Measurements from ENCODE around the gene CFAP97D2.
"Not testable (repeated sequence)": the region's sequence is repeated elsewhere in the genome, so short reads cannot be mapped to it uniquely, and the experiment has no call there.

The CFAP97D2 gene

GRCh38 chr13:114198556-114198955 is 19.5 kb downstream of the CFAP97D2 start:
- peaks cover 0 to under 1% (median 0%) of the 10 kb centered on the region in 3 donors for H3K9me3 ChIP-seq
- H3K36me3 ChIP-seq: no peaks in the 10 kb centered on the region
- peaks cover 0 to 32% of the 10 kb centered on the region in 2 donors for H3K27me3 ChIP-seq
- TF ChIP-seq CTCF (IDR thresholded peaks at IDR 0.05): no peak
- DNase-seq: no peak
- intact Hi-C loops (cut with DNase I; ENCODE audit: low total_unique reads): no loop called here
- H3K4me1 ChIP-seq: no peaks in the 10 kb centered on the region
- no peak overlapping the region for H3K4me3 ChIP-seq
- no peak overlapping the region for H3K27ac ChIP-seq

- H3K4me3 ChIP-seq; H3K27ac ChIP-seq; H3K36me3 ChIP-seq; H3K9me3 ChIP-seq; DNase-seq; intact Hi-C loops (cut with DNase I; ENCODE audit: low total_unique reads); H3K4me1 ChIP-seq: not testable (repeated sequence)
- peaks cover 0 to 32% of the 10 kb centered on the region in 2 donors for H3K27me3 ChIP-seq
Measured at GRCh38 chr13:114199526-114199925, 20.5 kb downstream of the CFAP97D2 start.

- intact Hi-C loops (cut with DNase I; ENCODE audit: low total_unique reads): no loop called here
- Histone ChIP-seq H3K27ac (no peak overlapping the region), H3K36me3 (no peaks in the 10 kb centered on the region), H3K4me1 (no peaks in the 10 kb centered on the region), H3K4me3 (no peak overlapping the region), H3K27me3 (peaks cover 0 to 32% of the 10 kb centered on the region in 2 donors), H3K9me3 (no peaks in the 10 kb centered on the region)
- DNase-seq: no peak
- TF ChIP-seq CTCF (IDR thresholded peaks at IDR 0.05): no peak
Measured at GRCh38 chr13:114199954-114200353, 20.9 kb downstream of the CFAP97D2 start.

- Histone ChIP-seq H3K9me3 (no peaks in the 10 kb centered on the region), H3K27me3 (peaks cover 0 to 32% of the 10 kb centered on the region in 2 donors), H3K4me3 (no peak overlapping the region), H3K4me1 (no peaks in the 10 kb centered on the region), H3K27ac (no peak overlapping the region), H3K36me3 (no peaks in the 10 kb centered on the region)
- no peak for TF ChIP-seq CTCF (IDR thresholded peaks at IDR 0.05)
- no peak for DNase-seq
- intact Hi-C loops (cut with DNase I; ENCODE audit: low total_unique reads): no loop called here
Measured at GRCh38 chr13:114200399-114200911, 21.4 kb downstream of the CFAP97D2 start.

GRCh38 chr13:114202581-114202980 is 23.5 kb downstream of the CFAP97D2 start:
- intact Hi-C loops (cut with DNase I; ENCODE audit: low total_unique reads): no loop called here
- Histone ChIP-seq H3K27ac (no peak overlapping the region), H3K27me3 (peaks cover 0 to 25% of the 10 kb centered on the region in 2 donors), H3K4me1 (no peaks in the 10 kb centered on the region), H3K4me3 (no peak overlapping the region), H3K9me3 (no peaks in the 10 kb centered on the region), H3K36me3 (no peaks in the 10 kb centered on the region)
- no peak for TF ChIP-seq CTCF (IDR thresholded peaks at IDR 0.05)
- DNase-seq: no peak

- intact Hi-C loops (cut with DNase I; ENCODE audit: low total_unique reads): no loop called here
- Histone ChIP-seq H3K4me3 (no peak overlapping the region), H3K9me3 (no peaks in the 10 kb centered on the region), H3K27me3 (peaks cover 0 to 21% of the 10 kb centered on the region in 2 donors), H3K4me1 (no peaks in the 10 kb centered on the region), H3K27ac (no peak overlapping the region), H3K36me3 (no peaks in the 10 kb centered on the region)
- DNase-seq: no peak
- TF ChIP-seq CTCF (IDR thresholded peaks at IDR 0.05): no peak
Measured at GRCh38 chr13:114203536-114203935, 24.5 kb downstream of the CFAP97D2 start.

Data from tibial artery (tissue), 4 donors.